Epithelial cell of proximal tubule (primary cell): ENCODE data around the gene FMNL2. TPM values are rescaled to one million over a fixed set of nuclear protein-coding genes. Genes with fewer than 3 reads are reported as not detected.

Experiments used
- DNase-seq: peaks from one replicate; pipeline ENCODE4 v3.0.0-alpha.2; 2011; ENCODE audit warnings: low read depth
- H3K4me3 ChIP-seq: 2 replicates; pipeline ENCODE4 v1.5.1; 2011; ENCODE audit warnings: low read depth, mild to moderate bottlenecking, low read length
- total RNA-seq: library from RNA; depleted of rRNA; stranded (reverse); fragments of >200 nt; gene quantifications from 2 replicates; pipeline ENCODE4 v1.2.3, GENCODE V29; 2015
- TF ChIP-seq, protein P1 (sequence below): conservative IDR thresholded peaks from 2 replicates; pipeline ENCODE4 v1.5.1; 2012; ENCODE audit warnings: low read depth, mild to moderate bottlenecking, low read length

Gene FMNL2
- total RNA-seq, 1 donor from 2014 or later, result 29.7 TPM

DNA sequence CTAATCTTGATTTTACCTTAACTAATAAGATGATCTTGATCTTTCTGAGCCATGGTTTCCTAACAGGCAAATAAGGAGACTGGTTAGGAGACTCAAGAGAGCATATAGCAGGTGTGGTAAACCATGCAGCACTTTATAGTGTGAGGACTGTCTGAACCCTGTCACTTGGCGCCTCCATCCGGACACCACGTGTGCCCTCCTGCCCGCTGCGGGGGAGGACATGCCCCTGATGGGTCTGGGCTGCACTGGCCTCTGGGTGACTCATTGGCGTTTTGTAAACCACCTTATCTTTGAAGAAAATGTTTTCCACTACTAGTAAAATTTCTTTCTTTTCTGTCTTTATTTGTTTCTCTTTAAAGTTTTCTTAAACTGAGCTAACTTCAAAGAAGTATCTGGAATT, 131.1 kb downstream of the FMNL2 start:
- no peak for DNase-seq
- H3K4me3 ChIP-seq, result no peak overlapping the region
- TF ChIP-seq, protein P1, sequence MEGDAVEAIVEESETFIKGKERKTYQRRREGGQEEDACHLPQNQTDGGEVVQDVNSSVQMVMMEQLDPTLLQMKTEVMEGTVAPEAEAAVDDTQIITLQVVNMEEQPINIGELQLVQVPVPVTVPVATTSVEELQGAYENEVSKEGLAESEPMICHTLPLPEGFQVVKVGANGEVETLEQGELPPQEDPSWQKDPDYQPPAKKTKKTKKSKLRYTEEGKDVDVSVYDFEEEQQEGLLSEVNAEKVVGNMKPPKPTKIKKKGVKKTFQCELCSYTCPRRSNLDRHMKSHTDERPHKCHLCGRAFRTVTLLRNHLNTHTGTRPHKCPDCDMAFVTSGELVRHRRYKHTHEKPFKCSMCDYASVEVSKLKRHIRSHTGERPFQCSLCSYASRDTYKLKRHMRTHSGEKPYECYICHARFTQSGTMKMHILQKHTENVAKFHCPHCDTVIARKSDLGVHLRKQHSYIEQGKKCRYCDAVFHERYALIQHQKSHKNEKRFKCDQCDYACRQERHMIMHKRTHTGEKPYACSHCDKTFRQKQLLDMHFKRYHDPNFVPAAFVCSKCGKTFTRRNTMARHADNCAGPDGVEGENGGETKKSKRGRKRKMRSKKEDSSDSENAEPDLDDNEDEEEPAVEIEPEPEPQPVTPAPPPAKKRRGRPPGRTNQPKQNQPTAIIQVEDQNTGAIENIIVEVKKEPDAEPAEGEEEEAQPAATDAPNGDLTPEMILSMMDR, result no peak

DNA sequence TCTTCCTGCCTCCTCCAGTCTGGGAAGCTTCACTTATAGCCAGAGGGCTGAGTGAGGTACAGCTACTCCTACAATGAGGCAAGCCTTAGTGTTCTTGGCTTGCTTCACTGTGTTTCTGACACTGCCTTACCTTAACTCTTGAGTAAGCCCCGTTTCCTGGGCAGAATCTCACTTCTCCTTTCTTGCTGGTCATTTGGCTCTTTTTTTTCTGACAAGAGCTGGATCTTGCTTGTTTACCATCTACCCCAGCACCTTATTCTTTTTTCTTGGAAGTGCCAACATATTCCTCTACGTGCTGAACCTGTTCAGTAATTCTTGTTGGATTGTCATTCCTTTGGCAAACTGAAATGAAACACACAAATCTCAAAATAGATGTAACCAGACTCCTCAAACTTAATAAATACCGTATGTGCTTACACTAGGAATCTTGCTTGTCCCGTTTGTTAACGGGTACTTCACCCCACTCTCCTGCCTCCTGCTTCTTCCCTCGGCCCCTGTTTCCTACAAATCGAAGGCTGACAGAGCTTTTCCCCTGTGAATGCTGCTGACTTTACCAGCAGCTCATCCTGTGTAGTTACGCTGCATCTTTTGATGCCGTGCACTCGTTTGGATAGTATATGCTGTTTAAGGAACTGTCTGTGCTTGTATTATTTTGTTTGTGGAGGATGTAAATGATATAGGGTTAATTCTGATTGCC, 132.2 kb downstream of the FMNL2 start:
- no peak overlapping the region for H3K4me3 ChIP-seq
- TF ChIP-seq, protein P1, result no peak
- no peak for DNase-seq

DNA sequence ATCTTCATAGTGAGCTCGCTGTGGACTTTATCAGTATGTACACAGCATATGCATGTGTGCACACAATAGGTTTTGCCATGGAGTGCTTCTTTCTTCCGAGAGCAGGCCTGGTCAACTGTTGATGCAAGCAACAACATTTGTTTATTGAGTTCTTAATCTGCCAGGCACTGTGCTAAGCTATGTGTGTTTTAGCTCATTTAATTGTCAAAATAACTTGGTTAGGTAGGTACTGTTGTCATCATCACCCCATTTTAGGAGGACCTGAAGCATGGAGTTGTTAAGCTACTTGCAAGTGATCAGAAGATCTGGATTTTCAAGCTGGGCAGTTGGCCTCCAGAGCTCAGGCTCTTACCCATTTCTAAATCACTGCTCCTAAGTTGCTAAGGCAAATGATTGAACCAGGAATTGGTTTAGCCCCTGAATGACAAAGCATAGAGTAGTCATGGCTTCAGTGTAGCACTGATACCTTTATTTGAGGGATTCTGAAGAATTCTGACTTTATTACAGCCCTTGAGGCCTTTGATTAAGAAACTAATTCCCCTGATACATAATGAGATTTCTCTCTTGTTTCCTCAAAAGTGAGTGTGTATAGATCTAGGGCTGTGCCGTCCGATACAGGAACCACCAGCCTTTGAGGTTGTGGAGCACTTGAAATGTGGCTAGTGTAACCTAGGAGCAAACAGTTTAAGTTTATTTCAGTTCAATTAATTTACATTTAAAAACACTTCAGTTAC, 132.9 kb downstream of the FMNL2 start:
- DNase-seq, result no peak
- H3K4me3 ChIP-seq, result no peak overlapping the region
- TF ChIP-seq, protein P1, result no peak

DNA sequence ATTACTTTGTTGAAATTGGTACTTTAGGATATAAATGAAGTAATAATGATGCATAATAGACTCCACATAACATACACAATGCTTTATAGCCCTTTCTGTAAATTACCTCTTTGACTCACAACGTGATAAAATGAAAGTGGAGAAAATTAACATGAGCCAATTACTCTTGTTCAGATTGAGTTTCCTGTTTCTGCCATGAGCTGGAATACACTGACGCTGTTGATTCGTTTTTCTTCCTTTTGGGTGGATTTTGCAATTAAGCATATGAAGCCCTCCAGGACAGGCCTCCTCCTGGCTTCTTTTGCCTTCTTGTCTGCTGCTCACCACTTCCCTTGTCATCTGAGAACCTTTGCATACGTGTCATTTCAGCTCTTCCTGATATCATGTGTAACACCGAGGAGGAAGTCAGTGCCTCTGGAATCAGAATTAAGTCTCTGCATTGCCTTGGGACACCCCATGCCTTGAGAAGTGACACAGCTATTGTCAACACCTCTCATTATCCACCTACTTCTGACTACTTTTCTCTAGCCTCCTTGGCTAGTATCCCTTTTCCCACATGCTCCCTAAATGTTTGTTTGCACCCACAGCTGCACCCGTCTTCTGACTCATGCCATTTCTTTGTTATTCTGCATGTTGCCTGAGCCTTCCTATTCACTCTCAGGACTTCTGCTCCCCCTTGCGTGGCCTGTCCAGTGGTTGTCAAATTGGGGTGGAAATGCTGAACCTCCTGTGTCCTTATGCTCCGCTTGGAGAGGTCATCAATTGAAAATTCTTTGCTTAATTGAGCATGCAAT, 134.1 kb downstream of the FMNL2 start:
- no peak for DNase-seq
- H3K4me3 ChIP-seq, result no peak overlapping the region
- TF ChIP-seq, protein P1, result no peak

DNA sequence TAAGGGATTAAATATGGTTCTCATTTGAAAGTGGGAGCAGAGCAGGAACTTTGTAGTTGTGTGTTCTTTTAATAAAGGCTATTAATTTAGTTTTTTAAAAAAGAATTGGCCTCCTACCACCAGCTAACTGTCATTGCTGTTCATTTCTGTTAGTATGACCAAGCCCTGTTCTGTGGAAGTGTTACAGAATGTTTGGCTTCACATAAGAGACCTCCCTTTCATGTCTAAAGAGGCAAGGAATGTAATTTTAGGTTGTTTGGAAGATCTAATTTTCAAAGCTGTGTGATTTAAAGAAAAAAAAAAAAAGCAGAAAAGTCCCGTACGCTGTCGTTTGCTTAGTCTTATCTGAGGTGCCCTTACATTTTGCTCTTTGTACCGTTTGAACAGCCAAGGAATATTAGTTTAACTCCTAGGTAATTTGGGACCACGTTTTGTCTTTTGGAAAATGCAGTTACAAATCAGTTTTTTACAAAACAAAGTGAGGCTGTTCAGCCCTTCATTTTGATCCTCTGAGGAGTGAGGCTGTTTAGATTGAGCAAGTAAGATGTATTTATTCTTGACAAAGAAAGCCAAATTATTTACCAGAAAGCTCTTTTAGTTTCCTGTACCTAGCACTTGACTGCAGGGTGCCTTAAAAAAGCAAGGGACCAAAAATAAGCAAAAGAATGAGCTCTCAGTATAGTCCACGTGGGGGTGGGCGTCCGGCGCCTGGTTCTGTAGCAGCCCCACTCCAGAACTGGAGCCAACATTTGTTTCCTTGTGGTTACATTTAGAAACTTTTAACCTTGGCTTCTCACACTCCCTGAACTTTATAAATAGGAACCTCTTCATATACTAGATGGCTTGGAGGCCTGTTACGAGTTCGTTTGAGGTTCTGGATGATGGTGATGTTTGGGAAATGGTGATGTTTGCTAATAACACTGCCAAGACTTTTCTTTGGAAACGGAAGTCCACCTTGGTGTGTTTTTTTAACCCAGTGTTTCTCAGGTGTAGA, 136.2 kb downstream of the FMNL2 start:
- no peak overlapping the region for H3K4me3 ChIP-seq
- TF ChIP-seq, protein P1, result no peak
- no peak for DNase-seq

DNA sequence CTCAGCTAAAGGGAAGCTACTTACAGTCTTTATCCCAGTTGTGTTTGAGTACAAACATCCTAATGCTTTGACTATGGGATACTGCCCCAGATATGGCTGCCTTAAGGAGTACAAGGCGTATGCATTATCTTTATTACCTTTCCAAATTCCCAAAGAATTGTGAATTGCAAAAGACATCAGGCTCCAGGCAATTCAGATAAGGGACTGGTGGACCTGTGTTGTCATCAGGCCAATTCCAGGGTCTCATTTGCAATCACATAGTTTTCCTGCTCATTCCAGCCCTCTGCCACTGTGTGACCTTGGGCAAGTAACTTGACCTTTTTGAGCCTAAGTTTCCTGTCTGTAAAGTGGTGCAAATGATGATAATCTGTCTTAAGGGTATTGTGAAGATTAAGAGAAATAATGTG, 137.5 kb downstream of the FMNL2 start:
- no peak overlapping the region for H3K4me3 ChIP-seq
- no peak for DNase-seq
- TF ChIP-seq, protein P1, result no peak
